HG03060 (cell line): Measurements from ENCODE around the gene EPB41.
"Not testable (repeated sequence)": the region's sequence is repeated elsewhere in the genome, so short reads cannot be mapped to it uniquely, and the experiment has no call there.

ENCODE experiments used
- ATAC-seq: cut with Tn5 transposase; IDR thresholded peaks from one replicate; pipeline ENCODE4 v1.9.1; 2021; ENCODE audit warnings: low read depth, moderate number of reproducible peaks; ENCODE audit not compliant: unreplicated experiment

Gene EPB41

DNA sequence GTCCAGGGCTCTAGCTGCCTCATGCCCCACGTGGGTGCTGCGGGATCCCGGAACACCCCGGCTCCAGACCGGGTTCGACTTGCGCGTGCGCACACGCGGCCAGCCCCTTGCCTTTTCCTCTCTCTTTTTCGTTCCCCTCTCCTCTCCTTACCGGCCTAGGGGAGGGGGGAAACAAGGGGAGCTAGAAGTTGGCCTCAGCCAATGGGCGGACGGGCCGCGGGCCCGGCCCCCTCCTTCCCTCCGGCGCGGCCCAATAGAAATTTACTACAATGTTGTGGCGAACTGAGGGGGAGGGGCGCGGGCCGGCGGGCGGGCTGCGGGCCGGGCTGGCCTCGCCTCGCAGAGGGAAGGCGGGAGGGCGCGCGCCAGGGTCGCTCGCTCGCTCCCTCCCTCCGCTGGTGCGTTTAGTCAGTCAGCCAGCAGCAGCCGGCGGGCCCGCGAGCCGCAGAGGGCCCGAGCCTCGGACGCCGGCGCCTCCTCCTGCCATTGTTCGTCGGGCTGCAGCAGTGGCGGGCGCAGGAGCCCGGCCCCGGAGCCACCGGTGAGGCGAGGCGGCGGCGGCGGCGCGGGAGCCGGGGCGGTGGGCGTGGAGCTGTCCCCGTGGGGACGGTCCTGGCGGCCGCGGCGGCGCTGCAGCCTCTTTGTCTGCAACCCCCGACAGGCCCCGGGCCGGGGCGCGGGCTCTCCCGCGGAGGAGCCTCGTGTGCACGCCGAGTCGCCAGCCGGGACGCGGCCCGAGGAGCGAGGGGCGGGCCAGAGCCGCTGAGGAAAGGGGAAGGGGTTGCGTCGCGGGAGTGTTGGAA is at the start of gene EPB41:
TSS of gene EPB41 (plus strand) at position 342 of the 803 bp plus-strand sequence. CDS start 72,869 bp downstream, outside the sequence.
- no peak for ATAC-seq

GRCh38 chr1:28864695-28865094 is 49.7 kb upstream of the EPB41 start:
- ATAC-seq, result no peak

GRCh38 chr1:28865997-28866650 is 48.2 kb upstream of the EPB41 start:
- no peak for ATAC-seq

DNA sequence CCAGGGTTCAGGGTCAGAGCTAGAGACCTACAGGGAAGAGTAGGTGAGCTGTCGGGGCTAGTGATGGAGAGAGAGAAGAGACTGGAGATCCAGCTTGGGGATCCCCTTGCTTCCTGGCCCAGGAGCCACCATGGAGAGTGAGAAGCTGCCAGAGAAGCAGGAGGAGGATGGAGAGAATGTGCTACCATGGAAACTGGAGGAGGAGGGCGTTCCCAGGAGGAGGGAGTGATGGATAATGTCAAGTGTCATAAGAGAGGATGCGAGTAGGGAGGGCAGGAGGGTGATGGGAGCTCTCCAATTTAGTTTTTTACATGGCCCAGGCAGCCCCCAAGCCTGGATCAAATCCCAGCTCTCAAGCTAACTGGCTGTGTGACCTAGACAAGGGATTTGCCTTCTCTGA is 46.5 kb upstream of the EPB41 start:
- ATAC-seq, result no peak

- ATAC-seq, result no peak
Measured at GRCh38 chr1:28869952-28870351, 44.4 kb upstream of the EPB41 start.

- ATAC-seq, result no peak
Measured at GRCh38 chr1:28871631-28872401, 42.6 kb upstream of the EPB41 start.

GRCh38 chr1:28875134-28875533 is 39.2 kb upstream of the EPB41 start:
- ATAC-seq, result not testable (repeated sequence)

- no peak for ATAC-seq
Measured at GRCh38 chr1:28877132-28877781, 37.1 kb upstream of the EPB41 start.

GRCh38 chr1:28878796-28879195 is 35.6 kb upstream of the EPB41 start:
- ATAC-seq, result no peak

GRCh38 chr1:28882009-28882628 is 32.2 kb upstream of the EPB41 start:
- no peak for ATAC-seq

DNA sequence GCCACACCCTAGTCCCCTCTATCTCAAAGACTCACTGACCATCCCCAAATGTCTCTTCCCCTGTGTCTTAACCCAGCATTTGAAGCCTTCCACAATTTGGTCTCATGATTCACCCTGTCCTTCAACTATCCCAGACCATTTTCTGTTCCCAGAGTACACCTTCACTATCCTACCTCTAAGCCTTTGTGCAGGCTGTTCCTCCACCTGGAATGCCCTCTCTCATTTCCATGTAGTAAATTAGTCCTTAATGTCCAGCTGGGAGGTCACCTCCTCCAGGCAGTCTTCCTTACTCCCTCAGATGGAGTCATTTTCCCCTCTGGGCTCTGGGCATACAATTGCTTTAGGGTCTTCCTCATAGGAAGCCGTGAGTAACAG is 31.1 kb upstream of the EPB41 start:
- no peak for ATAC-seq

DNA sequence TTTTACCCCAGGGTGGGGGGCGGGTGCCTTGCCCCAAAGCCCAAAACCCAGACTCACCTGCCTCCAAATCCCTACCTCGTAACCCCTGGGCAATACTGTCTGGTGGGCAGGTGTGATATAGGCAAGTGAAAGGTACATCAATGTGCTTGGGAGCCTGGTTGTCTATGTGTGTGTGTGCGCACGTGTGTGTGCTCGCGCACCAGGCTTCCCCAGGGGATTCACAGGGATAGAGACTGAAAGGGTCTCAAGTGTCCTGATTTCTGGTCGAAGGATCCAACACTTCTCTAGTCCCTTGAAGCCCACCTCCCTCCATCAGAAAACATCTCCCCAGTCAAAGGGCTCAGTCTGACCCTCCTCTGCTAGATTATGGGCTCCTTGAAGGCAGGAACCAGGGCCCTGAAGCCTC is 28.9 kb upstream of the EPB41 start:
- no peak for ATAC-seq

DNA sequence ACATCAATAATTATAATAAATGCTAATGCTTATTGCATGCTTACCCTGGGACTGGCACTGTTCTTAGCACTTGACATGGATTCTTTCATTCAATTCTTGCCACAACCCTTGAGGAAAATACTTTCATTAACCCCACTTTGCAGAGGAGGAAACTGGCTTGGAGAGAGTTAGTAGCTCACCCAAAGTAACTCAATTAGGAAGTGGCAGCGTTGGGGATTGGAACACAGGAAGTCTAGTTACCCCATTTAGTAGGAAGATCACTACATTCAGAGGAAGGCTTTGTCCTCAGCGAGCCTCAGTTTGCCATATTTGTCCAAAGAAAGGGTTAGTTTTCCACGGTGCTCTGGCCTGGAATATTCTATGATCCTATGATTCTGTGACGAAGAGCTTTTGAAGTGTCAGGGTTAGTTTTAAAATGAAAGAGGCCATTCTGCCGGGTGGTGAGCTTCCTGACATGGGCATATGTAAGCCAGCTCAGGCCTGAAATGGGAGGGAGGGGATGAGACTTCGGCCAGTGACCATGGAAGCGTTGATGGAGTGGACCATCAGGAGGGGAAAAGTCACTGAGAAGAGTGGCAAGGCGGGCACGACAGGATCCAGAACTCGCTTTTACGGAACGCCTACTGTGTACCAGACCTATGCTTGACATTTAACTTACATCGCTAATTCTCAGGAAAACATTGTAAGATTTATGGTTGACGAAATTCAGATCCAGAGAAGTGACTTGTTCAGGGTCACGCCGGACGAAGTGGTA is 28.2 kb upstream of the EPB41 start:
- no peak for ATAC-seq

DNA sequence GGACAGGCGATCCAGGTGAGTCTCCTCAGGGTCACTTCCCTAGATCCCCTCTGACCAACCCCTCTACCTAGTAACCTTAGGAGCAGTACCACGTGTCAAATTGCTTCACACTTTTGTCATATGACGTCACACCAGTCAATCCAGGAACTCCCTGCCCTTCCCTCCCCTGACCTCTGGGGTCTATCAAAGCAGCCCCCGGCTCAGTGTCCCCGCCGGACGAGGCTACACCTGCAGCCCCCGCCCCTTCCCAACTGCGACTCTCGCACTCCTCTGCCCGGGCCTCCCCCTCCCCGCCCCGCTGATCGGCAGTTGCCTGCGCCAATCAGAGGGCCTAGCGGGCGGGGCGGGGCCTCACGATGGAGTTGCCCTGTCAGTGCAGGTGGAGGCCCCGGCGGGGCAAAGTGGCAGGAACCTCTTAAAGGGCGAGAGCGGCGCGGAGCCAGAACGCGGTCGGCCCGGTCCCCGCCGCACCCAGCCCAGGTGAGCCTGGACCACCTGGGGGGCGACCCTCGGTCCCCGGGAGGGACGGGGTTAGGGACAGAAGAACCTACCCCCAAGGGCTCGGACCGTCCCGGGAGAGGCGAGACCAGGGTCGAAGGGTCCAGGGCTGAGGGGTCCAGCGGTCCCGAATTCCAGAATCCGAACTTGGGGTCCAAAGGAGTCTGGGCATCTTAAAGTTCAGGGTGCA is 27.5 kb upstream of the EPB41 start:
- ATAC-seq, result no peak

DNA sequence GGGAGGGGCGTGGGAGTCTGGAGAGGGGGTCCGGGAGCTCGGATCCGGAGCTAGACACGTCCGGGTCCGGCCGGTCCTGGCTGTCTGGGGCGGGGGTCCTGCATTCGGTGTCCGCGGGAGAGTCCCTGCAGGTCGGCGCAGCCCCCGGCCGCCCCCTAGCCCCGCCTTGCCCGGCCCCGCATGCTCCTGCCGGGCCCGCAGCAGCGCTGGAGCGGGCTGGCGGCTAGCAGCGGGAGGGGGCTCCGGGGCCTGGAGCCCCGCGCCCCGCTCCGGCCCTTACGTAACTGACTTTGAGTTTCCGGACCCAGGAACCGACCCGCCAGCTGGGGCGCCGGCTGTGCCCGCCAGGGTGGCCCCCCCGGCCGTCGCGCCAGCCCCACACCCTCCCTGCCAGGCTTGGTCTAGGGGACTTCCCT is 26.9 kb upstream of the EPB41 start:
- no peak for ATAC-seq

GRCh38 chr1:28887835-28888682 is 26.3 kb upstream of the EPB41 start:
- no peak for ATAC-seq

DNA sequence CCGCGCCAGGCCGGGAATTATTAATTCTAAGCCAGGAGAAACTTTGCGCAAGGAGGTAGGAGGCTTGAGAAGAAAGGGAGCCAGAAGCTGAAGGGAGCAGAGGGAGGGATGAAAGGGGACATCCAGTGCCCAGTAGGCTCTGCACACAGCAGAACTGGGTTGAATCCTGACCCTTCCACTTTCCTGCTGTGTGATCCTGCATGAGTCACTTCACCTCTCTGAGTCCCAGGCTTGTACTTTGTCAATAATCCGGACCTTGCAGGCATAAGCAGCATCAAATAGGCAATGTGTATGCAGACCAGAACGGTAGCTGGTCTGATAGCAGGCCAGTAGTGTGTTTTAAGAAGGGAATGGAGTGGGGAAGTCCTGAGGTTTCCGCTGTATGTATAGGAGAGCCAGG is 25.5 kb upstream of the EPB41 start:
- ATAC-seq, result no peak

- ATAC-seq, result no peak
Measured at GRCh38 chr1:28889357-28889756, 25.0 kb upstream of the EPB41 start.
